GM12878 (cell line): ENCODE results near the gene USP4. TPM values are rescaled to one million over a fixed set of nuclear protein-coding genes. Genes with fewer than 3 reads are reported as not detected.

ENCODE experiments used
- ATAC-seq: fragments of 200-7000 bp; cut with Tn5 transposase; 3 replicates; pipeline ENCODE4 v1.9.1; 2020; ENCODE audit warnings: mild to moderate bottlenecking, moderate library complexity
- BruUV-seq: library from RNA; stranded (reverse); fragments of 400-500 nt; replicated peaks from 2 replicates; lab custom pipeline; 2021; lab: Mats Ljungman, UMichigan
- CTCF ChIA-PET: fragments of 300-600 bp; sonication (Branson Sonifier 250); formaldehyde crosslinking; extraction: SDS; loops from one replicate; lab custom pipeline; 2021; ENCODE audit warnings: inconsistent platforms; lab: Yijun Ruan, JAX
- POLR2A ChIA-PET: fragments of 350-600 bp; formaldehyde crosslinking; extraction: SDS; loops from one replicate; lab custom pipeline; 2021; ENCODE audit warnings: inconsistent platforms; lab: Charles Lee
- RAD21 ChIA-PET: fragments of 300-600 bp; sonication (Branson Sonifier 250); formaldehyde crosslinking; loops from one replicate; lab custom pipeline; 2023; ENCODE audit warnings: antibody characterized with exemption; ENCODE audit not compliant: unreplicated experiment; lab: Charles Lee
- SMC1A ChIA-PET: fragments of 300-600 bp; sonication (Branson Sonifier 250); formaldehyde crosslinking; loops from one replicate; lab custom pipeline; 2023; ENCODE audit not compliant: unreplicated experiment, uncharacterized antibody; lab: Charles Lee
- DNase-seq: peaks from one replicate; pipeline ENCODE4 v3.0.0-alpha.2; 2011; ENCODE audit warnings: low read depth, low spot score
- FAIRE-seq: peaks from 3 replicates; lab custom pipeline; 2011; peaks lifted over from hg19 to GRCh38; lab: Jason Lieb, UNC
- H2AFZ ChIP-seq: 2 replicates; pipeline ENCODE4 v1.6.0; 2011; ENCODE audit warnings: low read depth, low read length, control low read depth; ENCODE audit not compliant: control insufficient read depth
- H3K27ac ChIP-seq: 2 replicates; pipeline ENCODE4 v1.5.1; 2011; ENCODE audit warnings: control low read depth; ENCODE audit not compliant: control insufficient read depth, insufficient read depth
- H3K27me3 ChIP-seq, 2 experiments: replicated peaks in 1 of 2; 2 replicates each; pipeline versions ENCODE4 v1.6.0 to v1.6.1; 2011; ENCODE audit warnings: low read length in 1 of 2; ENCODE audit not compliant: control insufficient read depth in 2 of 2, insufficient read depth in 2 of 2
- H3K36me3 ChIP-seq, 2 experiments: 2 replicates each; pipeline ENCODE4 v1.5.1; 2011; ENCODE audit warnings: low read length in 1 of 2; ENCODE audit not compliant: control insufficient read depth in 2 of 2, insufficient read depth in 2 of 2
- H3K4me1 ChIP-seq: 2 replicates; pipeline ENCODE4 v1.6.1; 2011; ENCODE audit warnings: mild to moderate bottlenecking, low read length, moderate library complexity, mixed read lengths; ENCODE audit not compliant: control insufficient read depth, insufficient read depth
- H3K4me2 ChIP-seq: 2 replicates; pipeline ENCODE4 v1.6.0; 2011; ENCODE audit warnings: control low read depth; ENCODE audit not compliant: control insufficient read depth, insufficient read depth
- H3K4me3 ChIP-seq: fragments of 200-600 bp; sonication (generic); 2 replicates; pipeline ENCODE4 v1.5.1; 2016
- H3K79me2 ChIP-seq: 2 replicates; pipeline ENCODE4 v1.6.0; 2011; ENCODE audit warnings: low read length; ENCODE audit not compliant: control insufficient read depth, insufficient read depth
- H3K9ac ChIP-seq: 2 replicates; pipeline ENCODE4 v1.8.0; 2011; ENCODE audit warnings: low read length, control low read depth, mixed read lengths; ENCODE audit not compliant: control insufficient read depth, insufficient read depth
- H3K9me3 ChIP-seq: replicated peaks from 3 replicates; pipeline ENCODE4 v1.5.1; 2011; ENCODE audit warnings: mild to moderate bottlenecking, low read length; ENCODE audit not compliant: control insufficient read depth, insufficient read depth
- H4K20me1 ChIP-seq: 2 replicates; pipeline ENCODE4 v1.6.0; 2011; ENCODE audit not compliant: control insufficient read depth, insufficient read depth
- IKZF1 ChIP-seq: fragments of 450-650 bp; conservative IDR thresholded peaks from 2 replicates; pipeline ENCODE4 v1.6.1; 2017; ENCODE audit warnings: antibody characterized with exemption, mild to moderate bottlenecking
- KAT2A ChIP-seq: conservative IDR thresholded peaks from 2 replicates; pipeline ENCODE4 v1.6.1; 2011; ENCODE audit warnings: low read depth, low read length; ENCODE audit not compliant: control insufficient read depth
- NFXL1 ChIP-seq: fragments of 450-650 bp; IDR thresholded peaks from 2 replicates; pipeline ENCODE4 v1.6.1; 2017; ENCODE audit warnings: antibody characterized with exemption, mild to moderate bottlenecking, borderline replicate concordance
- POLR2A ChIP-seq: IDR thresholded peaks from 2 replicates; pipeline ENCODE4 v1.6.1; 2011; ENCODE audit warnings: low read depth, mild to moderate bottlenecking, low read length
- POLR2AphosphoS5 ChIP-seq: IDR thresholded peaks from 2 replicates; pipeline ENCODE4 v1.6.1; 2011; ENCODE audit warnings: mild to moderate bottlenecking, low read length, inconsistent platforms
- RAD51 ChIP-seq: fragments of 450-650 bp; IDR thresholded peaks from 2 replicates; pipeline ENCODE4 v1.6.1; 2016; ENCODE audit warnings: moderate library complexity, mild to moderate bottlenecking, inconsistent platforms
- RELA ChIP-seq: fragments of 450-650 bp; IDR thresholded peaks from 2 replicates; pipeline ENCODE4 v1.8.0; 2014; ENCODE audit warnings: borderline replicate concordance; ENCODE audit not compliant: partially characterized antibody
- SMC3 ChIP-seq: IDR thresholded peaks from 2 replicates; pipeline ENCODE4 v1.6.1; 2011; ENCODE audit warnings: low read length, improper control_type of control experiment, borderline replicate concordance
- STAT3 ChIP-seq: IDR thresholded peaks from 2 replicates; pipeline ENCODE4 v1.6.1; 2011; ENCODE audit warnings: low read depth, low read length, improper control_type of control experiment
- TARDBP ChIP-seq: IDR thresholded peaks from 2 replicates; pipeline ENCODE4 v1.6.1; 2016; ENCODE audit warnings: borderline replicate concordance
- TCF12 ChIP-seq: IDR thresholded peaks from 2 replicates; pipeline ENCODE4 v1.6.1; 2011; ENCODE audit warnings: low read depth, mild to moderate bottlenecking, low read length
- ZNF622 ChIP-seq: fragments of 450-650 bp; IDR thresholded peaks from 2 replicates; pipeline ENCODE4 v1.6.1; 2017; ENCODE audit warnings: mild to moderate bottlenecking, inconsistent platforms
- WGBS: methylation state at CpG from one replicate; pipeline ENCODE4 v1.1.6; 2016; ENCODE audit warnings: low lambda C conversion rate; ENCODE audit not compliant: insufficient replicate concordance, insufficient coverage; ENCODE audit errors: missing lambda C conversion rate; 5-methylcytosine and 5-hydroxymethylcytosine counted together
- in situ Hi-C: fragments of 300-500 bp; cut with MboI; formaldehyde crosslinking; loops from 9 replicates; pipeline ENCODE4 v1.14.3; 2018; ENCODE audit warnings: mixed read lengths
- intact Hi-C: fragments of 100-400 bp; cut with micrococcal nuclease; formaldehyde crosslinking; loops from one replicate; pipeline ENCODE4 v1.14.2; 2022; ENCODE audit not compliant: unreplicated experiment
- polyA plus RNA-seq, 11 experiments: library from polyadenylated mRNA; depleted of rRNA in 4 of 11; unstranded in 6 of 11; stranded (reverse) in 5 of 11; fragments of >200 nt; fragmentation: Nextera tagmentation in 4 of 11; fragmentation: Illumina TruSeq in 1 of 11; extraction: Ambion mirVana in 4 of 11; extraction: Trizol in 1 of 11; gene quantifications; 1 replicate in 1 of 11; 2 replicates in 10 of 11; pipeline versions ENCODE4 v1.2.1 to v1.2.3, GENCODE V29; 2011 to 2016; ENCODE audit warnings: inconsistent platforms in 2 of 11, missing spikeins in 2 of 11, low read depth in 1 of 11
- total RNA-seq, 4 experiments: library from RNA; depleted of rRNA in 3 of 4; stranded (reverse); fragments of >200 nt in 3 of 4; fragmentation: Illumina TruSeq in 1 of 4; extraction: Trizol in 1 of 4; gene quantifications; 2 replicates each; pipeline versions ENCODE4 v1.2.1 to v1.2.3, GENCODE V29; 2013 to 2021
- TF ChIP-seq, protein P1 (sequence below): fragments of 450-650 bp; IDR thresholded peaks from 2 replicates; pipeline ENCODE4 v1.6.1; 2017; ENCODE audit warnings: mild to moderate bottlenecking, moderate library complexity

USP4 gene
- total and polyA plus RNA-seq, 10 of the 15 experiments (the other 5 are each of a cell fraction or from before 2014, with no cell fraction given): 26.5 to 77.1 (median 66.0) TPM

DNA sequence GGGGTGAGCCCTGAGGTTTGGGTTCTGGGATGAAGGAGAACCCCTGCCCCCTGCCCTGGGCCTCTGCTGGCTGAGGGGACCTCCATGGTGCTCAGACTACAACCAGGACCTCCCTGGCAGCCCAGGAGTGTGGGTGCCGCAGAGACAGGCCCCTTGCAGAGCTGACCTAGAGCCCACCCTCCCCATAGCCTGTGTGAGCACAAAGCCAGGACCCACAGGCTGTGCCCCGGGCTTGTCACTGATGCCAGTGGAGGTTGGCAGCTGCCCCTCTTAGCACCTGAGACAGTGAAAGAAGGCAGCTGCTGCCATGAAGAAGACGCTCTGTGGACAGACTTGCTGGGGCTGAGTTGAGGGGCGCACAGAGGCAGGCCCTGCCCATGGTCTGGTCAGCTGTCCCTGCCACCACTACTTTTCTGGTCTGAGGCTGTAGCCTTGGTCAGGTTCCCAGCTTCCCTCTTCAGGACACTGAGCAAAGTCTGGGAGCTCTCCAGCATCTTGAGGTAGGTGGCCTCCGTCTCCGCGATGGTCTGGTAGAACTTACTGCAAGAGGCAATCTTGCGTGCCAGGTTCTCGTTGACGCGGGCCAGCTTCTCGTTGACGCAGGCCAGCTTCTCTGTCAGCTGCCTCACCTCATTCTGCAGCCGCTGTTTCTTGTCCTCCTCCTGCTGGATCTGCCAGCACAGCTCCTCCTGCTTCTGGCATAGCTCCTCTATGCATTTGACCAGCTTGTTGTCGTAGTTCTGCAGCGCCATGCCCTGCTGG lies 23.0 kb downstream of the USP4 start:
- no peak overlapping the region for H3K4me3 ChIP-seq
- POLR2A ChIA-PET: interaction anchor here (0.7 kb wide), 1 partner anchor 24 kb away, joined by 5 read pairs; no protein-coding TSS in a partner anchor

DNA sequence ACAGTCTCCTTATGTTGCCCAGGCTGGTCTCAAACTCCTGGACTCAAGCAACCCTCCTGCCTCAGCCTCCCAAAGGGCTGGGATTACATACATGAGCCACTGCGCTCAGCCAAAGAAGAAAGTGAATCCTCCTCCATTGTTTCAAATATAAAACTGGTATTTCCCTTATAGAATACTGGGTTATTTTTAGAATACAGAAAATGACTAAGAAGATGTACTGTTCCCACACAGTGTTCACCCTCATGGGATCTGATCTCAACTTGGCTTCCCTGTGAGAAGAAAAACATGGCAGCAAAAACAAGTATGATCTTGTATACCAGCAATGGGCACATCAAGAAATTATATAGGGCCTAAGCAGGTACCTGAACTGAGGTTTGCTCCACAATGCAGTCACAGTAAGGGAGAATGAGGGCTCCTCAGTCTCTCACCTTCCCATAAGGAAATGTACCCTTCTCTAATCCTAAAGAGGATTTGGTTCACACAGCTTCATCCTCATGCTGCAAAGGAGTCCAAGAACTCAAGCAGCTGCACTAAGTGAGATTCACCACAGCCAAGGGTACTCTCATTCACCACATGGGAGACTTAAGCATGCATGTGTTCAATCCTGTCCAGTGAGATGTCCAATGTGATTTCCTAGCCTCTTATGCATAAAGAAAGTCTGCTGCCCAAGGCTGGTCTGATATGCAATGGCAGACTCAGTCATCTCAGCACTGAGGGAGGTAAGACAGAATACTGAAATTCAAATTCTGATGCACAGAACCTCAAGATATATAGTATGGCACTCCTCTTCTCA lies 25.8 kb downstream of the USP4 start:
- Histone ChIP-seq H3K36me3 (peaks cover 12 to 18% of the 10 kb centered on the region in 2 experiments), H3K9ac (no peak overlapping the region), H3K79me2 (peaks cover 2% of the 10 kb centered on the region; the same call in 1 of the 2 replicates), H3K9me3 (no peaks in the 10 kb centered on the region), H3K27ac (peak overlapping the region; percentile 77), H2AFZ (no peak overlapping the region), H3K4me2 (no peak overlapping the region), H3K27me3 (no peaks in the 10 kb centered on the region), H3K4me1 (peaks cover 8% of the 10 kb centered on the region), H4K20me1 (no peaks in the 10 kb centered on the region), H3K4me3 (no peak overlapping the region)
- ChIA-PET SMC1A (interaction anchor here (0.6 to 1.4 kb wide), 4 partner anchors 11 to 134 kb away, joined by 3 to 6 read pairs (median 4); partner anchors contain the start of gene USP4), RAD21 (interaction anchor here (0.6 kb wide), 1 partner anchor 19 kb away, joined by 3 read pairs; no protein-coding TSS in a partner anchor), CTCF (interaction anchor here (0.6 to 1.0 kb wide), 3 partner anchors 26 to 30 kb away, joined by 3 to 4 read pairs (median 4); partner anchors contain the start of gene USP4), POLR2A (interaction anchor here (0.5 to 0.9 kb wide), 3 partner anchors 8 to 25 kb away, joined by 3 to 4 read pairs (median 3); no protein-coding TSS in a partner anchor)
- DNase-seq: peak; percentile 47
- in situ Hi-C loops: no loop called here
- intact Hi-C loops: no loop called here
- peak; percentile 18 for FAIRE-seq
- no TSS peak for BruUV-seq
- peak; percentile 77 for ATAC-seq
- 83% methylated on average over 1 of the region's 1 CpG for WGBS
- peak; percentile 63; the same call in 1 of the 2 replicates for TF ChIP-seq POLR2AphosphoS5
- TF ChIP-seq RAD51: no peak
- TF ChIP-seq SMC3: no peak
- no peak for TF ChIP-seq TCF12
- TF ChIP-seq, protein P1, sequence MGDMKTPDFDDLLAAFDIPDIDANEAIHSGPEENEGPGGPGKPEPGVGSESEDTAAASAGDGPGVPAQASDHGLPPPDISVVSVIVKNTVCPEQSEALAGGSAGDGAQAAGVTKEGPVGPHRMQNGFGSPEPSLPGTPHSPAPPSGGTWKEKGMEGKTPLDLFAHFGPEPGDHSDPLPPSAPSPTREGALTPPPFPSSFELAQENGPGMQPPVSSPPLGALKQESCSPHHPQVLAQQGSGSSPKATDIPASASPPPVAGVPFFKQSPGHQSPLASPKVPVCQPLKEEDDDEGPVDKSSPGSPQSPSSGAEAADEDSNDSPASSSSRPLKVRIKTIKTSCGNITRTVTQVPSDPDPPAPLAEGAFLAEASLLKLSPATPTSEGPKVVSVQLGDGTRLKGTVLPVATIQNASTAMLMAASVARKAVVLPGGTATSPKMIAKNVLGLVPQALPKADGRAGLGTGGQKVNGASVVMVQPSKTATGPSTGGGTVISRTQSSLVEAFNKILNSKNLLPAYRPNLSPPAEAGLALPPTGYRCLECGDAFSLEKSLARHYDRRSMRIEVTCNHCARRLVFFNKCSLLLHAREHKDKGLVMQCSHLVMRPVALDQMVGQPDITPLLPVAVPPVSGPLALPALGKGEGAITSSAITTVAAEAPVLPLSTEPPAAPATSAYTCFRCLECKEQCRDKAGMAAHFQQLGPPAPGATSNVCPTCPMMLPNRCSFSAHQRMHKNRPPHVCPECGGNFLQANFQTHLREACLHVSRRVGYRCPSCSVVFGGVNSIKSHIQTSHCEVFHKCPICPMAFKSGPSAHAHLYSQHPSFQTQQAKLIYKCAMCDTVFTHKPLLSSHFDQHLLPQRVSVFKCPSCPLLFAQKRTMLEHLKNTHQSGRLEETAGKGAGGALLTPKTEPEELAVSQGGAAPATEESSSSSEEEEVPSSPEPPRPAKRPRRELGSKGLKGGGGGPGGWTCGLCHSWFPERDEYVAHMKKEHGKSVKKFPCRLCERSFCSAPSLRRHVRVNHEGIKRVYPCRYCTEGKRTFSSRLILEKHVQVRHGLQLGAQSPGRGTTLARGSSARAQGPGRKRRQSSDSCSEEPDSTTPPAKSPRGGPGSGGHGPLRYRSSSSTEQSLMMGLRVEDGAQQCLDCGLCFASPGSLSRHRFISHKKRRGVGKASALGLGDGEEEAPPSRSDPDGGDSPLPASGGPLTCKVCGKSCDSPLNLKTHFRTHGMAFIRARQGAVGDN: peak; percentile 72
- TF ChIP-seq TARDBP: no peak
- TF ChIP-seq RELA: no peak
- no peak for TF ChIP-seq NFXL1

More for the DNA sequence above, 23.0 kb downstream of the USP4 start:
- H3K27me3 ChIP-seq: no peaks in the 10 kb centered on the region
- H3K4me1 ChIP-seq: peaks cover 5% of the 10 kb centered on the region
- ChIA-PET RAD21 (no interaction called here), CTCF (no interaction called here), SMC1A (no interaction called here)
- peaks cover 2% of the 10 kb centered on the region; the same call in 1 of the 2 replicates for H3K79me2 ChIP-seq
- TF ChIP-seq ZNF622 (no peak), KAT2A (no peak), STAT3 (no peak), IKZF1 (no peak), POLR2A (peak; percentile 18; the same call in 1 of the 2 replicates), POLR2AphosphoS5 (peak; percentile 22; the same call in 1 of the 2 replicates)
- H3K27ac ChIP-seq: no peak overlapping the region
- 97% methylated on average over 16 of the region's 16 CpGs for WGBS
- H2AFZ ChIP-seq: no peak overlapping the region
- DNase-seq: no peak
- peaks cover 9 to 26% of the 10 kb centered on the region in 2 experiments for H3K36me3 ChIP-seq
- H3K4me2 ChIP-seq: no peak overlapping the region
- ATAC-seq: no peak
- H3K9ac ChIP-seq: no peak overlapping the region
- no peaks in the 10 kb centered on the region for H4K20me1 ChIP-seq
- no TSS peak for BruUV-seq
- H3K9me3 ChIP-seq: no peaks in the 10 kb centered on the region
- intact Hi-C loops (no loop called here), in situ Hi-C loops (no loop called here)
- no peak for FAIRE-seq
